GM12873 (cell line): ENCODE data around the gene RBM26.

Source experiments
- TF ChIP-seq, protein P1 (sequence below): IDR thresholded peaks from 2 replicates; pipeline ENCODE4 v1.5.1; 2012; ENCODE audit warnings: low read depth, mild to moderate bottlenecking, moderate library complexity, low read length, control low read depth; ENCODE audit not compliant: insufficient read depth; ENCODE audit errors: missing control alignments

The RBM26 gene

GRCh38 chr13:79282976-79283375 lies 123.1 kb downstream of the RBM26 start:
- TF ChIP-seq, protein P1, sequence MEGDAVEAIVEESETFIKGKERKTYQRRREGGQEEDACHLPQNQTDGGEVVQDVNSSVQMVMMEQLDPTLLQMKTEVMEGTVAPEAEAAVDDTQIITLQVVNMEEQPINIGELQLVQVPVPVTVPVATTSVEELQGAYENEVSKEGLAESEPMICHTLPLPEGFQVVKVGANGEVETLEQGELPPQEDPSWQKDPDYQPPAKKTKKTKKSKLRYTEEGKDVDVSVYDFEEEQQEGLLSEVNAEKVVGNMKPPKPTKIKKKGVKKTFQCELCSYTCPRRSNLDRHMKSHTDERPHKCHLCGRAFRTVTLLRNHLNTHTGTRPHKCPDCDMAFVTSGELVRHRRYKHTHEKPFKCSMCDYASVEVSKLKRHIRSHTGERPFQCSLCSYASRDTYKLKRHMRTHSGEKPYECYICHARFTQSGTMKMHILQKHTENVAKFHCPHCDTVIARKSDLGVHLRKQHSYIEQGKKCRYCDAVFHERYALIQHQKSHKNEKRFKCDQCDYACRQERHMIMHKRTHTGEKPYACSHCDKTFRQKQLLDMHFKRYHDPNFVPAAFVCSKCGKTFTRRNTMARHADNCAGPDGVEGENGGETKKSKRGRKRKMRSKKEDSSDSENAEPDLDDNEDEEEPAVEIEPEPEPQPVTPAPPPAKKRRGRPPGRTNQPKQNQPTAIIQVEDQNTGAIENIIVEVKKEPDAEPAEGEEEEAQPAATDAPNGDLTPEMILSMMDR, result no peak

DNA sequence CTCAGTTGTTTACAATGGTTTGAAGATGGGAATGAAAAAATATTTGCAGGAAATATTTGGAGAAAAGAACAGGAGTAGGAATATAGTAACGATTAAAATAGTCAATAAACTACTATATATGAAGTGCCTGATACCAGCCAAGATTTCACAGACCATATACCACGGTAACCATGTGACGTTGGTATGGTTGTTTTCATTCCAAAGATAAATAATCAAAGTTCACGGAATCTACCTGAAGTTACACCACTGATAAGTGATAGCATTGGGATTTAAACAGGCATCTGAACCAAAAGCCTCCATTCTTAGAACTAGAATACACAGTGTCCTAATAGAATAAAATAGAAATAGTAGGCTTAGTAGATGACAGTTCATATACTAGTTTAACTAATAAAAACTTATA lies 123.5 kb downstream of the RBM26 start:
- TF ChIP-seq, protein P1, result no peak

DNA sequence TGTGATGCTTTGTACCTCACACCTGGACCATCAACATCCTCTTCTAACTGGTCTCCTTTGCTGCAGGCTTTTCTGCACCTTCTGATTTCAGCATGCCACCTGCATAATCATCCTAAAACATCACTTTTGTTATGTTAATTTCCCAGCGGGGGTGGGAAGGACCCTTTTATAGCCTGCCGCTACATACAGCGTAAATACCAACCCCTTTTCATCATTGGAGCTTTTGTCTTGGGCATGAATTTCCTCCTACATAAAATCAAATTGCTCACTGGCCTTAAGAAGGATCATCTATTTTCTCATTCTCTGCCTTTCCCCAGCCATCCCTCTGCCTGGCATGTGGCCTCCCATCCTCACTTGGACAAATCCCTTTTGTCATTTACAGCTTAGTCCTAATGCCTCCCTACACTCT lies 124.7 kb downstream of the RBM26 start:
- TF ChIP-seq, protein P1, result no peak

DNA sequence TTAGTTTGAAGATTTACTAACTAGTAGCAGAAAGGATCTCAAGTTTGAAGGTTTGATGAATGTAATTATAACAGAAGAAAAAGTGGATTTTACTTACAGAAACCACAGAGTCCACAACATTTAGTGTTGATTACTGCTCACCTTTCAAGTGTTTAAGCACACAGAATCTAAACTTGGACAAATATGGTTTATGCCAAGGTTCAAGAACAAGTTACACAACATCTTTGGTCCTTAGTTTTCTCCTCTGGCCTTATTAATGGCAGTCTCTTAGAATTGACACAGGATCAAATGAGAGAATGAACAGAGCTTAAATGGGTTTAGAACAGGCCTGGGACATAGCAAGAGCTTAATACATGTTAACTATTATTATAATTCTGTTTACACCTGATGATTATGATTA lies 133.0 kb downstream of the RBM26 start:
- TF ChIP-seq, protein P1, result no peak

GRCh38 chr13:79271616-79272015 lies 134.4 kb downstream of the RBM26 start:
- TF ChIP-seq, protein P1, result no peak

DNA sequence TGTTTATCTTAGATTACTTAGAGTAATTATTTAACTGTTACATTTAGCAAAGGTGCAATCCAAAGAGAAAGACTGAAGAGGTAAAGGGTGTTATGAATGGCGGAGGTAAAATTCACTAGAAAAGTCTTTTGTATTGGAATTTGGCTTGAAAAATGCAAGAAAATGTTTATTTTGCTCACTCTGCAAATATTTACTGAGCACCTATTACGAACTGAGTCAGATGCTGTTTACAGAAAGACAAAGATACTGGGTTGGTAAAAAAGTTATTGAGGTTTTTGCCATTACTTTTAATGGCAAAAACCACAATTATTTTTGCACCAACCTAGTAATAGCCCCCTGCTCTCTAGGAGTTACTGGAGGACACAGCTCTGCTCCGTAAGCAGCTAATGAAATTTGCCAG lies 135.2 kb downstream of the RBM26 start:
- TF ChIP-seq, protein P1, result no peak
